GM12878 (cell line): ENCODE measurements around the gene FIBIN. TPM values are rescaled to one million over a fixed set of nuclear protein-coding genes. Genes with fewer than 3 reads are reported as not detected.

ENCODE experiments used
- ATAC-seq: fragments of 200-7000 bp; cut with Tn5 transposase; 3 replicates; pipeline ENCODE4 v1.9.1; 2020; ENCODE audit warnings: mild to moderate bottlenecking, moderate library complexity
- BruUV-seq: library from RNA; stranded (reverse); fragments of 400-500 nt; replicated peaks from 2 replicates; lab custom pipeline; 2021; lab: Mats Ljungman, UMichigan
- CTCF ChIA-PET: fragments of 300-600 bp; sonication (Branson Sonifier 250); formaldehyde crosslinking; extraction: SDS; loops from one replicate; lab custom pipeline; 2021; ENCODE audit warnings: inconsistent platforms; lab: Yijun Ruan, JAX
- POLR2A ChIA-PET: fragments of 350-600 bp; formaldehyde crosslinking; extraction: SDS; loops from one replicate; lab custom pipeline; 2021; ENCODE audit warnings: inconsistent platforms; lab: Charles Lee
- RAD21 ChIA-PET: fragments of 300-600 bp; sonication (Branson Sonifier 250); formaldehyde crosslinking; loops from one replicate; lab custom pipeline; 2023; ENCODE audit warnings: antibody characterized with exemption; ENCODE audit not compliant: unreplicated experiment; lab: Charles Lee
- SMC1A ChIA-PET: fragments of 300-600 bp; sonication (Branson Sonifier 250); formaldehyde crosslinking; loops from one replicate; lab custom pipeline; 2023; ENCODE audit not compliant: unreplicated experiment, uncharacterized antibody; lab: Charles Lee
- DNase-seq: peaks from one replicate; pipeline ENCODE4 v3.0.0-alpha.2; 2011; ENCODE audit warnings: low read depth, low spot score
- FAIRE-seq: peaks from 3 replicates; lab custom pipeline; 2011; peaks lifted over from hg19 to GRCh38; lab: Jason Lieb, UNC
- H2AFZ ChIP-seq: 2 replicates; pipeline ENCODE4 v1.6.0; 2011; ENCODE audit warnings: low read depth, low read length, control low read depth; ENCODE audit not compliant: control insufficient read depth
- H3K27ac ChIP-seq: 2 replicates; pipeline ENCODE4 v1.5.1; 2011; ENCODE audit warnings: control low read depth; ENCODE audit not compliant: control insufficient read depth, insufficient read depth
- H3K27me3 ChIP-seq, 2 experiments: replicated peaks in 1 of 2; 2 replicates each; pipeline versions ENCODE4 v1.6.0 to v1.6.1; 2011; ENCODE audit warnings: low read length in 1 of 2; ENCODE audit not compliant: control insufficient read depth in 2 of 2, insufficient read depth in 2 of 2
- H3K36me3 ChIP-seq, 2 experiments: 2 replicates each; pipeline ENCODE4 v1.5.1; 2011; ENCODE audit warnings: low read length in 1 of 2; ENCODE audit not compliant: control insufficient read depth in 2 of 2, insufficient read depth in 2 of 2
- H3K4me1 ChIP-seq: 2 replicates; pipeline ENCODE4 v1.6.1; 2011; ENCODE audit warnings: mild to moderate bottlenecking, low read length, moderate library complexity, mixed read lengths; ENCODE audit not compliant: control insufficient read depth, insufficient read depth
- H3K4me2 ChIP-seq: 2 replicates; pipeline ENCODE4 v1.6.0; 2011; ENCODE audit warnings: control low read depth; ENCODE audit not compliant: control insufficient read depth, insufficient read depth
- H3K4me3 ChIP-seq: fragments of 200-600 bp; sonication (generic); 2 replicates; pipeline ENCODE4 v1.5.1; 2016
- H3K79me2 ChIP-seq: 2 replicates; pipeline ENCODE4 v1.6.0; 2011; ENCODE audit warnings: low read length; ENCODE audit not compliant: control insufficient read depth, insufficient read depth
- H3K9ac ChIP-seq: 2 replicates; pipeline ENCODE4 v1.8.0; 2011; ENCODE audit warnings: low read length, control low read depth, mixed read lengths; ENCODE audit not compliant: control insufficient read depth, insufficient read depth
- H3K9me3 ChIP-seq: replicated peaks from 3 replicates; pipeline ENCODE4 v1.5.1; 2011; ENCODE audit warnings: mild to moderate bottlenecking, low read length; ENCODE audit not compliant: control insufficient read depth, insufficient read depth
- H4K20me1 ChIP-seq: 2 replicates; pipeline ENCODE4 v1.6.0; 2011; ENCODE audit not compliant: control insufficient read depth, insufficient read depth
- CHD4 ChIP-seq: fragments of 200-600 bp; sonication (generic); IDR thresholded peaks from 2 replicates; pipeline ENCODE4 v1.6.1; 2016; ENCODE audit warnings: mild to moderate bottlenecking
- E2F4 ChIP-seq: IDR thresholded peaks from 2 replicates; pipeline ENCODE4 v1.6.1; 2012; ENCODE audit warnings: low read depth, low read length, improper control_type of control experiment
- E2F8 ChIP-seq: fragments of 450-650 bp; IDR thresholded peaks from 2 replicates; pipeline ENCODE4 v1.6.1; 2018; ENCODE audit warnings: mild to moderate bottlenecking, low read depth, moderate library complexity; ENCODE audit not compliant: partially characterized antibody
- HCFC1 ChIP-seq: fragments of 150-350 bp; IDR thresholded peaks from 2 replicates; pipeline ENCODE4 v1.6.1; 2014; ENCODE audit warnings: low read length
- MTA2 ChIP-seq: fragments of 450-650 bp; IDR thresholded peaks from 2 replicates; pipeline ENCODE4 v1.6.1; 2016; ENCODE audit warnings: low read depth, mild to moderate bottlenecking, moderate library complexity
- NFYA ChIP-seq: IDR thresholded peaks from 2 replicates; pipeline ENCODE4 v1.6.1; 2011; ENCODE audit warnings: low read depth, mild to moderate bottlenecking, low read length, improper control_type of control experiment, borderline replicate concordance
- PBX3 ChIP-seq: IDR thresholded peaks from 2 replicates; pipeline ENCODE4 v1.6.1; 2011; ENCODE audit warnings: mild to moderate bottlenecking, low read depth, low read length, moderate library complexity; ENCODE audit not compliant: insufficient replicate concordance
- POLR2AphosphoS5 ChIP-seq: IDR thresholded peaks from 2 replicates; pipeline ENCODE4 v1.6.1; 2011; ENCODE audit warnings: mild to moderate bottlenecking, low read length, inconsistent platforms
- RAD51 ChIP-seq: fragments of 450-650 bp; IDR thresholded peaks from 2 replicates; pipeline ENCODE4 v1.6.1; 2016; ENCODE audit warnings: moderate library complexity, mild to moderate bottlenecking, inconsistent platforms
- RELA ChIP-seq: fragments of 450-650 bp; IDR thresholded peaks from 2 replicates; pipeline ENCODE4 v1.8.0; 2014; ENCODE audit warnings: borderline replicate concordance; ENCODE audit not compliant: partially characterized antibody
- SIN3A ChIP-seq: IDR thresholded peaks from 2 replicates; pipeline ENCODE4 v1.6.1; 2012; ENCODE audit warnings: low read depth, low read length, improper control_type of control experiment
- SUZ12 ChIP-seq: fragments of 200-600 bp; sonication (generic); IDR thresholded peaks from one replicate; pipeline ENCODE4 v1.6.1; 2018; ENCODE audit warnings: antibody characterized with exemption, mild to moderate bottlenecking; ENCODE audit not compliant: unreplicated experiment
- ZNF207 ChIP-seq: fragments of 450-650 bp; IDR thresholded peaks from 2 replicates; pipeline ENCODE4 v1.6.1; 2014; ENCODE audit warnings: antibody characterized with exemption, mild to moderate bottlenecking, borderline replicate concordance
- ZNF622 ChIP-seq: fragments of 450-650 bp; IDR thresholded peaks from 2 replicates; pipeline ENCODE4 v1.6.1; 2017; ENCODE audit warnings: mild to moderate bottlenecking, inconsistent platforms
- ZNF687 ChIP-seq: fragments of 450-650 bp; IDR thresholded peaks from 2 replicates; pipeline ENCODE4 v1.6.1; 2017; ENCODE audit warnings: mild to moderate bottlenecking, moderate library complexity
- WGBS: methylation state at CpG from one replicate; pipeline ENCODE4 v1.1.6; 2016; ENCODE audit warnings: low lambda C conversion rate; ENCODE audit not compliant: insufficient replicate concordance, insufficient coverage; ENCODE audit errors: missing lambda C conversion rate; 5-methylcytosine and 5-hydroxymethylcytosine counted together
- in situ Hi-C: fragments of 300-500 bp; cut with MboI; formaldehyde crosslinking; loops from 9 replicates; pipeline ENCODE4 v1.14.3; 2018; ENCODE audit warnings: mixed read lengths
- intact Hi-C: fragments of 100-400 bp; cut with micrococcal nuclease; formaldehyde crosslinking; loops from one replicate; pipeline ENCODE4 v1.14.2; 2022; ENCODE audit not compliant: unreplicated experiment
- polyA plus RNA-seq, 11 experiments: library from polyadenylated mRNA; depleted of rRNA in 4 of 11; unstranded in 6 of 11; stranded (reverse) in 5 of 11; fragments of >200 nt; fragmentation: Nextera tagmentation in 4 of 11; fragmentation: Illumina TruSeq in 1 of 11; extraction: Ambion mirVana in 4 of 11; extraction: Trizol in 1 of 11; gene quantifications; 1 replicate in 1 of 11; 2 replicates in 10 of 11; pipeline versions ENCODE4 v1.2.1 to v1.2.3, GENCODE V29; 2011 to 2016; ENCODE audit warnings: inconsistent platforms in 2 of 11, missing spikeins in 2 of 11, low read depth in 1 of 11
- total RNA-seq, 4 experiments: library from RNA; depleted of rRNA in 3 of 4; stranded (reverse); fragments of >200 nt in 3 of 4; fragmentation: Illumina TruSeq in 1 of 4; extraction: Trizol in 1 of 4; gene quantifications; 2 replicates each; pipeline versions ENCODE4 v1.2.1 to v1.2.3, GENCODE V29; 2013 to 2021

Gene FIBIN
- total and polyA plus RNA-seq, 10 of the 15 experiments (the other 5 are each of a cell fraction or from before 2014, with no cell fraction given): not detected

- WGBS: 51% methylated on average over 4 of the region's 4 CpGs
- H3K79me2 ChIP-seq: no peaks in the 10 kb centered on the region
- H3K4me1 ChIP-seq: no peaks in the 10 kb centered on the region
- ChIA-PET RAD21 (no interaction called here), SMC1A (interaction anchor here (0.7 kb wide), 1 partner anchor 27 kb away, joined by 3 read pairs; no protein-coding TSS in a partner anchor), CTCF (interaction anchor here (1.0 kb wide), 2 partner anchors 10 to 17 kb away, joined by 3 read pairs; no protein-coding TSS in a partner anchor), POLR2A (no interaction called here)
- H3K36me3 ChIP-seq: no peaks in the 10 kb centered on the region
- H3K27ac ChIP-seq: no peak overlapping the region
- no peaks in the 10 kb centered on the region for H4K20me1 ChIP-seq
- H3K9me3 ChIP-seq: no peaks in the 10 kb centered on the region
- H3K4me2 ChIP-seq: no peak overlapping the region
- FAIRE-seq: no peak
- no peak overlapping the region for H3K4me3 ChIP-seq
- no peak overlapping the region for H3K9ac ChIP-seq
- in situ Hi-C loops (no loop called here), intact Hi-C loops (no loop called here)
- no TSS peak for BruUV-seq
- no peaks in the 10 kb centered on the region for H3K27me3 ChIP-seq
- H2AFZ ChIP-seq: no peak overlapping the region
- 0 out of 3 replicates have a peak, but pooled peaks have one; percentile 18 for ATAC-seq
- DNase-seq: no peak
- TF ChIP-seq MTA2 (no peak), HCFC1 (no peak), PBX3 (no peak), ZNF687 (no peak), SIN3A (no peak), RAD51 (no peak), ZNF622 (no peak), NFYA (no peak), CHD4 (no peak), E2F4 (no peak), POLR2AphosphoS5 (no peak), SUZ12 (no peak), RELA (no peak), E2F8 (no peak), ZNF207 (no peak)
Observed at GRCh38 chr11:27012234-27012921, 18.5 kb downstream of the FIBIN start.
